Keratinocyte (primary cell): ENCODE results near the gene PLAAT1. TPM values are rescaled to one million over a fixed set of nuclear protein-coding genes. Genes with fewer than 3 reads are reported as not detected.

Source experiments
- DNase-seq: peaks from one replicate; pipeline ENCODE4 v3.0.0-alpha.2; 2011; ENCODE audit warnings: low read depth, missing footprints, low spot score
- FAIRE-seq: peaks from 2 replicates; lab custom pipeline; 2011; peaks lifted over from hg19 to GRCh38; lab: Jason Lieb, UNC
- H2AFZ ChIP-seq: 2 replicates; pipeline ENCODE4 v1.6.0; 2012; ENCODE audit warnings: low read length, control low read depth, inconsistent platforms; ENCODE audit not compliant: control insufficient read depth
- H3K27ac ChIP-seq: 2 replicates; pipeline ENCODE4 v1.5.1; 2011; ENCODE audit warnings: low read length; ENCODE audit not compliant: control insufficient read depth, insufficient read depth
- H3K27me3 ChIP-seq: 3 replicates; pipeline ENCODE4 v1.6.0; 2011; ENCODE audit warnings: low read length; ENCODE audit not compliant: control insufficient read depth, insufficient read depth; ENCODE audit errors: extremely low read depth
- H3K36me3 ChIP-seq, 2 experiments: 2 replicates in 1 of 2; 3 replicates in 1 of 2; pipeline ENCODE4 v1.5.1; 2011; ENCODE audit warnings: low read length in 2 of 2, mild to moderate bottlenecking in 1 of 2; ENCODE audit not compliant: control insufficient read depth in 2 of 2, insufficient read depth in 2 of 2; ENCODE audit errors: extremely low read depth in 1 of 2
- H3K4me1 ChIP-seq: 3 replicates; pipeline ENCODE4 v1.5.1; 2011; ENCODE audit warnings: low read length; ENCODE audit not compliant: control insufficient read depth, insufficient read depth; ENCODE audit errors: extremely low read depth
- H3K4me2 ChIP-seq: 3 replicates; pipeline ENCODE4 v1.6.0; 2011; ENCODE audit warnings: low read depth, low read length; ENCODE audit not compliant: control insufficient read depth, insufficient read depth; ENCODE audit errors: extremely low read depth
- H3K4me3 ChIP-seq, 3 experiments: fragments of 200-600 bp in 1 of 3; sonication (generic) in 1 of 3; 2 replicates in 2 of 3; 3 replicates in 1 of 3; pipeline ENCODE4 v1.5.1; 2011 to 2016; ENCODE audit warnings: low read length in 3 of 3, mild to moderate bottlenecking in 3 of 3, control low read depth in 2 of 3, inconsistent platforms in 1 of 3, low read depth in 1 of 3, mixed read lengths in 1 of 3, mixed run types in 1 of 3, moderate library complexity in 1 of 3; ENCODE audit not compliant: control insufficient read depth in 2 of 3, insufficient read depth in 2 of 3; ENCODE audit errors: extremely low read depth in 1 of 3
- H3K79me2 ChIP-seq: 2 replicates; pipeline ENCODE4 v1.6.0; 2012; ENCODE audit warnings: low read length; ENCODE audit not compliant: control insufficient read depth, insufficient read depth
- H3K9ac ChIP-seq: 3 replicates; pipeline ENCODE4 v1.6.0; 2011; ENCODE audit warnings: low read length; ENCODE audit not compliant: control insufficient read depth, insufficient read depth; ENCODE audit errors: extremely low read depth
- H3K9me1 ChIP-seq: 3 replicates; pipeline ENCODE4 v1.6.0; 2011; ENCODE audit warnings: low read length; ENCODE audit not compliant: control insufficient read depth, insufficient read depth; ENCODE audit errors: extremely low read depth
- H3K9me3 ChIP-seq: 2 replicates; pipeline ENCODE4 v1.5.1; 2012; ENCODE audit warnings: low read depth, low read length; ENCODE audit not compliant: control insufficient read depth
- H4K20me1 ChIP-seq: 3 replicates; pipeline ENCODE4 v1.6.0; 2011; ENCODE audit warnings: low read length; ENCODE audit not compliant: control insufficient read depth, insufficient read depth; ENCODE audit errors: extremely low read depth
- CTCF ChIP-seq, 3 experiments: IDR thresholded peaks in 1 of 3; conservative IDR thresholded peaks in 1 of 3; optimal IDR thresholded peaks in 1 of 3; 2 replicates in 2 of 3; 3 replicates in 1 of 3; pipeline versions ENCODE3 to v1.5.1; 2011; ENCODE audit warnings: low read length in 3 of 3, mild to moderate bottlenecking in 3 of 3, moderate library complexity in 2 of 3, control low read depth in 1 of 3, inconsistent platforms in 1 of 3; ENCODE audit not compliant: insufficient read depth in 2 of 3; ENCODE audit errors: extremely low read depth in 1 of 3
- EZH2 ChIP-seq: IDR thresholded peaks from one replicate; pipeline ENCODE4 v1.6.1; 2012; ENCODE audit warnings: inconsistent platforms, mild to moderate bottlenecking, low read length, moderate library complexity
- dilution Hi-C: fragments of 300-500 bp; cut with MboI; formaldehyde crosslinking; loops from one replicate; pipeline ENCODE4 v1.7.0; 2020; ENCODE audit warnings: low sequenced_read_pairs; ENCODE audit not compliant: extremely low pct_ligation_motif_present
- polyA plus RNA-seq, 5 experiments: library from polyadenylated mRNA; depleted of rRNA in 3 of 5; stranded (reverse) in 3 of 5; stranded (forward) in 1 of 5; unstranded in 1 of 5; fragments of >200 nt; gene quantifications; 1 replicate in 1 of 5; 2 replicates in 3 of 5; 3 replicates in 1 of 5; pipeline versions ENCODE4 v1.2.1 to v1.2.3, GENCODE V29; 2011 to 2012; ENCODE audit warnings: missing spikeins in 2 of 5, low read depth in 1 of 5, low replicate concordance in 1 of 5

The PLAAT1 gene
- polyA plus RNA-seq, 1 donor (not counting 4 experiments of a cell fraction or from before 2014, with no cell fraction given), result 0.55 TPM

- no peaks in the 10 kb centered on the region for H3K27me3 ChIP-seq
- no peaks in the 10 kb centered on the region for H3K4me1 ChIP-seq
- no peak overlapping the region for H2AFZ ChIP-seq
- DNase-seq (no peak), FAIRE-seq (no peak)
- no peaks in the 10 kb centered on the region for H3K9me3 ChIP-seq
- no peaks in the 10 kb centered on the region for H4K20me1 ChIP-seq
- no peaks in the 10 kb centered on the region for H3K9me1 ChIP-seq
- H3K4me2 ChIP-seq, result no peak overlapping the region
- no peak overlapping the region for H3K4me3 ChIP-seq
- dilution Hi-C loops, result no loop called here
- H3K9ac ChIP-seq, result no peak overlapping the region
- H3K27ac ChIP-seq, result no peak overlapping the region
- H3K36me3 ChIP-seq, result no peaks in the 10 kb centered on the region
- TF ChIP-seq CTCF (optimal IDR thresholded peaks at IDR 0.05 in 1 of 3, IDR thresholded peaks at IDR 0.05 in 1 of 3, conservative IDR thresholded peaks at IDR 0.05 in 1 of 3; ENCODE audit: extremely low read depth in 1 of 3, insufficient read depth in 2 of 3, low read length in 3 of 3), result no peak
- no peak for TF ChIP-seq EZH2
- H3K79me2 ChIP-seq, result no peaks in the 10 kb centered on the region
Observed at GRCh38 chr3:193310914-193311723, 70.1 kb downstream of the PLAAT1 start.

- Histone ChIP-seq H3K4me2 (no peak overlapping the region), H3K27me3 (no peaks in the 10 kb centered on the region), H2AFZ (no peak overlapping the region), H4K20me1 (no peaks in the 10 kb centered on the region), H3K4me3 (no peak overlapping the region), H3K27ac (no peak overlapping the region), H3K4me1 (no peaks in the 10 kb centered on the region), H3K79me2 (no peaks in the 10 kb centered on the region), H3K36me3 (no peaks in the 10 kb centered on the region), H3K9me1 (no peaks in the 10 kb centered on the region), H3K9me3 (no peaks in the 10 kb centered on the region), H3K9ac (no peak overlapping the region)
- FAIRE-seq, result no peak
- TF ChIP-seq CTCF (optimal IDR thresholded peaks at IDR 0.05 in 1 of 3, IDR thresholded peaks at IDR 0.05 in 1 of 3, conservative IDR thresholded peaks at IDR 0.05 in 1 of 3; ENCODE audit: extremely low read depth in 1 of 3, insufficient read depth in 2 of 3, low read length in 3 of 3), result no peak
- TF ChIP-seq EZH2, result no peak
- dilution Hi-C loops, result no loop called here
- no peak for DNase-seq
Observed at GRCh38 chr3:193313061-193313958, 72.3 kb downstream of the PLAAT1 start.
